WERI-Rb-1 (cell line): ENCODE data around the gene SKIDA1.

Source experiments
- DNase-seq: peaks from one replicate; pipeline ENCODE4 v3.0.0-alpha.2; 2020
- H3K27ac ChIP-seq: fragments of 250-450 bp; sonication (Bioruptor Pico); 2 replicates; pipeline ENCODE4 v1.5.1; 2020; ENCODE audit warnings: mild to moderate bottlenecking, moderate library complexity
- H3K27me3 ChIP-seq: fragments of 250-450 bp; sonication (Bioruptor Pico); 2 replicates; pipeline ENCODE4 v1.5.1; 2021; ENCODE audit warnings: mild to moderate bottlenecking, low read depth, moderate library complexity; ENCODE audit not compliant: insufficient read depth, severe bottlenecking
- H3K36me3 ChIP-seq: fragments of 250-450 bp; sonication (Bioruptor Pico); 2 replicates; pipeline ENCODE4 v1.5.1; 2020; ENCODE audit warnings: mild to moderate bottlenecking, moderate library complexity
- H3K4me3 ChIP-seq: 2 replicates; pipeline ENCODE4 v1.5.1; 2011; ENCODE audit warnings: low read depth, mild to moderate bottlenecking, control low read depth, low read length
- H3K9me3 ChIP-seq: fragments of 250-450 bp; sonication (Bioruptor Pico); 2 replicates; pipeline ENCODE4 v1.5.1; 2021; ENCODE audit warnings: mild to moderate bottlenecking, moderate library complexity; ENCODE audit not compliant: severe bottlenecking
- CTCF ChIP-seq: IDR thresholded peaks from 2 replicates; pipeline ENCODE4 v1.5.1; 2011; ENCODE audit warnings: low read depth, mild to moderate bottlenecking, control low read depth, inconsistent platforms, low read length

Gene SKIDA1

GRCh38 chr10:21507150-21507549 is 18.3 kb downstream of the SKIDA1 start:
- Histone ChIP-seq H3K9me3 (no peaks in the 10 kb centered on the region), H3K36me3 (no peaks in the 10 kb centered on the region), H3K4me3 (no peak overlapping the region), H3K27me3 (no peaks in the 10 kb centered on the region), H3K27ac (no peak overlapping the region)
- no peak for TF ChIP-seq CTCF
- no peak for DNase-seq

- Histone ChIP-seq H3K27me3 (no peaks in the 10 kb centered on the region), H3K9me3 (no peaks in the 10 kb centered on the region), H3K27ac (no peak overlapping the region), H3K36me3 (no peaks in the 10 kb centered on the region), H3K4me3 (no peak overlapping the region)
- TF ChIP-seq CTCF, result no peak
- no peak for DNase-seq
These were observed 19.1 kb downstream of the SKIDA1 start for GRCh38 chr10:21506351-21506750.

- H3K27me3 ChIP-seq, result no peaks in the 10 kb centered on the region
- H3K27ac ChIP-seq, result no peak overlapping the region
- H3K9me3 ChIP-seq, result no peaks in the 10 kb centered on the region
- DNase-seq, result no peak
- no peaks in the 10 kb centered on the region for H3K36me3 ChIP-seq
- H3K4me3 ChIP-seq, result no peak overlapping the region
- TF ChIP-seq CTCF, result no peak
These were observed 19.7 kb downstream of the SKIDA1 start for GRCh38 chr10:21505711-21506278.

GRCh38 chr10:21503542-21503941 is 21.9 kb downstream of the SKIDA1 start:
- H3K27me3 ChIP-seq, result no peaks in the 10 kb centered on the region
- no peaks in the 10 kb centered on the region for H3K36me3 ChIP-seq

GRCh38 chr10:21502348-21502740 is 23.1 kb downstream of the SKIDA1 start:
- H3K36me3 ChIP-seq, result no peaks in the 10 kb centered on the region
- no peak overlapping the region for H3K4me3 ChIP-seq
- no peaks in the 10 kb centered on the region for H3K27me3 ChIP-seq
- no peak for TF ChIP-seq CTCF
- DNase-seq, result no peak
- H3K27ac ChIP-seq, result no peak overlapping the region
- H3K9me3 ChIP-seq, result no peaks in the 10 kb centered on the region

More at GRCh38 chr10:21503542-21503941, 21.9 kb downstream of the SKIDA1 start:
- Histone ChIP-seq H3K4me3 (no peak overlapping the region), H3K27ac (peak overlapping the region; percentile 12; the same call in 1 of the 2 replicates), H3K9me3 (no peaks in the 10 kb centered on the region)
- TF ChIP-seq CTCF, result no peak
- no peak for DNase-seq

- Histone ChIP-seq H3K4me3 (no peak overlapping the region), H3K9me3 (no peaks in the 10 kb centered on the region), H3K27me3 (no peaks in the 10 kb centered on the region), H3K36me3 (no peaks in the 10 kb centered on the region), H3K27ac (no peak overlapping the region)
- no peak for TF ChIP-seq CTCF
- no peak for DNase-seq
These were observed 23.6 kb downstream of the SKIDA1 start for GRCh38 chr10:21501731-21502347.
